IMR-90 (cell line): ENCODE results near the gene RPS16. TPM values are rescaled to one million over a fixed set of nuclear protein-coding genes. Genes with fewer than 3 reads are reported as not detected.

ENCODE experiments used
- ATAC-seq: fragments of 200-7000 bp; cut with Tn5 transposase; 2 replicates; pipeline ENCODE4 v1.9.1; 2020; ENCODE audit warnings: low read depth, mild to moderate bottlenecking, moderate library complexity
- BruUV-seq: library from RNA; stranded (reverse); fragments of 400-500 nt; replicated peaks from 2 replicates; lab custom pipeline; 2021; lab: Mats Ljungman, UMichigan
- CTCF ChIA-PET: fragments of 300-600 bp; formaldehyde crosslinking; extraction: SDS; loops from one replicate; lab custom pipeline; 2021; ENCODE audit warnings: antibody characterized with exemption; lab: Yijun Ruan, JAX
- POLR2A ChIA-PET: fragments of 300-600 bp; sonication (Branson Sonifier 250); formaldehyde crosslinking; loops from one replicate; lab custom pipeline; 2022; ENCODE audit warnings: antibody characterized with exemption; ENCODE audit not compliant: unreplicated experiment; lab: Charles Lee
- DNase-seq: peaks from one replicate; pipeline ENCODE4 v3.0.0; 2013
- H2AFZ ChIP-seq: replicated peaks from 2 replicates; pipeline ENCODE3; 2013; ENCODE audit warnings: low read length, mild to moderate bottlenecking; ENCODE audit not compliant: poor library complexity
- H2AK5ac ChIP-seq: 2 replicates; pipeline ENCODE4 v1.6.1; 2013; ENCODE audit warnings: low read depth, low read length, inconsistent platforms
- H2AK9ac ChIP-seq: replicated peaks from 2 replicates; pipeline ENCODE3; 2013; ENCODE audit warnings: mild to moderate bottlenecking, low read depth, low read length, moderate library complexity; ENCODE audit not compliant: poor library complexity
- H2BK120ac ChIP-seq: 2 replicates; pipeline ENCODE4 v1.6.1; 2013; ENCODE audit warnings: low read depth, low read length, inconsistent platforms
- H2BK15ac ChIP-seq: 3 replicates; pipeline ENCODE4 v1.6.1; 2013; ENCODE audit warnings: low read depth, low read length, inconsistent platforms
- H2BK20ac ChIP-seq: 2 replicates; pipeline ENCODE4 v1.6.1; 2013; ENCODE audit warnings: low read depth, mild to moderate bottlenecking, inconsistent platforms, low read length, moderate library complexity
- H2BK5ac ChIP-seq: 2 replicates; pipeline ENCODE4 v1.6.1; 2013; ENCODE audit warnings: mild to moderate bottlenecking, low read depth, low read length, inconsistent platforms; ENCODE audit not compliant: poor library complexity, severe bottlenecking
- H3K14ac ChIP-seq: replicated peaks from 2 replicates; pipeline ENCODE4 v1.6.1; 2013; ENCODE audit warnings: low read depth, low read length, inconsistent platforms
- H3K18ac ChIP-seq: 2 replicates; pipeline ENCODE4 v1.6.1; 2013; ENCODE audit warnings: low read depth, low read length, control low read depth
- H3K23ac ChIP-seq: 2 replicates; pipeline ENCODE4 v1.6.1; 2013; ENCODE audit warnings: low read depth, low read length, inconsistent platforms
- H3K27ac ChIP-seq: 2 replicates; pipeline ENCODE4 v1.5.1; 2013; ENCODE audit warnings: mild to moderate bottlenecking, control low read depth, low read length; ENCODE audit not compliant: insufficient read depth
- H3K27me3 ChIP-seq: 2 replicates; pipeline ENCODE4 v1.6.1; 2013; ENCODE audit warnings: low read length; ENCODE audit not compliant: control insufficient read depth, insufficient read depth
- H3K36me3 ChIP-seq: 2 replicates; pipeline ENCODE4 v1.6.1; 2013; ENCODE audit warnings: low read length, mixed read lengths; ENCODE audit not compliant: control insufficient read depth, insufficient read depth
- H3K4ac ChIP-seq: 2 replicates; pipeline ENCODE4 v1.6.1; 2013; ENCODE audit warnings: low read depth, low read length, inconsistent platforms
- H3K4me1 ChIP-seq: 2 replicates; pipeline ENCODE4 v1.6.1; 2013; ENCODE audit warnings: low read length, mixed read lengths; ENCODE audit not compliant: control insufficient read depth, insufficient read depth
- H3K4me2 ChIP-seq: 2 replicates; pipeline ENCODE4 v1.6.1; 2013; ENCODE audit warnings: low read depth, mild to moderate bottlenecking, control low read depth, low read length, moderate library complexity
- H3K4me3 ChIP-seq: 2 replicates; pipeline ENCODE4 v1.5.1; 2013; ENCODE audit warnings: low read depth, mild to moderate bottlenecking, control low read depth, low read length, moderate library complexity; ENCODE audit not compliant: insufficient read depth
- H3K56ac ChIP-seq: 2 replicates; pipeline ENCODE4 v1.6.1; 2013; ENCODE audit warnings: low read length, inconsistent platforms; ENCODE audit not compliant: insufficient read depth; ENCODE audit errors: extremely low read depth
- H3K79me1 ChIP-seq, 2 experiments: 2 replicates each; pipeline ENCODE4 v1.6.1; 2013; ENCODE audit warnings: low read length in 2 of 2, inconsistent platforms in 1 of 2, low read depth in 1 of 2
- H3K9ac ChIP-seq: 2 replicates; pipeline ENCODE4 v1.6.1; 2013; ENCODE audit warnings: low read depth, low read length, control low read depth
- H3K9me1 ChIP-seq: 2 replicates; pipeline ENCODE4 v1.6.1; 2013; ENCODE audit warnings: low read length, inconsistent platforms; ENCODE audit not compliant: insufficient read depth
- H3K9me3 ChIP-seq: 2 replicates; pipeline ENCODE4 v1.6.1; 2013; ENCODE audit warnings: low read length; ENCODE audit not compliant: control insufficient read depth, insufficient read depth
- H4K20me1 ChIP-seq: 2 replicates; pipeline ENCODE4 v1.6.1; 2013; ENCODE audit warnings: low read length, inconsistent platforms; ENCODE audit not compliant: insufficient read depth
- H4K5ac ChIP-seq: 2 replicates; pipeline ENCODE4 v1.6.1; 2013; ENCODE audit warnings: mild to moderate bottlenecking, low read depth, low read length, control low read depth
- H4K8ac ChIP-seq, 2 experiments: 2 replicates each; pipeline ENCODE4 v1.6.1; 2013; ENCODE audit warnings: low read depth in 2 of 2, low read length in 2 of 2, control low read depth in 1 of 2, inconsistent platforms in 1 of 2
- H4K91ac ChIP-seq: 2 replicates; pipeline ENCODE4 v1.6.1; 2013; ENCODE audit warnings: low read depth, low read length, inconsistent platforms; ENCODE audit not compliant: insufficient read depth
- BHLHE40 ChIP-seq: fragments of 150-350 bp; IDR thresholded peaks from 2 replicates; pipeline ENCODE4 v1.6.1; 2016; ENCODE audit warnings: mild to moderate bottlenecking, low read depth, low read length
- CEBPB ChIP-seq: IDR thresholded peaks from 2 replicates; pipeline ENCODE4 v1.6.1; 2012; ENCODE audit warnings: low read depth, low read length, improper control_type of control experiment
- CHD1 ChIP-seq: IDR thresholded peaks from 2 replicates; pipeline ENCODE4 v1.6.1; 2012; ENCODE audit warnings: low read depth, low read length, improper control_type of control experiment
- FOS ChIP-seq: fragments of 150-350 bp; IDR thresholded peaks from 2 replicates; pipeline ENCODE4 v1.6.1; 2016; ENCODE audit warnings: low read depth, low read length
- MAFK ChIP-seq: IDR thresholded peaks from 2 replicates; pipeline ENCODE4 v1.6.1; 2012; ENCODE audit warnings: low read depth, low read length, improper control_type of control experiment
- MAZ ChIP-seq: IDR thresholded peaks from 2 replicates; pipeline ENCODE4 v1.6.1; 2012; ENCODE audit warnings: low read depth, mild to moderate bottlenecking, low read length, improper control_type of control experiment, moderate library complexity, borderline replicate concordance
- MXI1 ChIP-seq: IDR thresholded peaks from 2 replicates; pipeline ENCODE4 v1.6.1; 2012; ENCODE audit warnings: low read depth, mild to moderate bottlenecking, low read length, moderate library complexity, borderline replicate concordance
- NFE2L2 ChIP-seq: fragments of 150-350 bp; IDR thresholded peaks from 2 replicates; pipeline ENCODE4 v1.6.1; 2016; ENCODE audit warnings: low read depth, mild to moderate bottlenecking, low read length
- POLR2A ChIP-seq: IDR thresholded peaks from 2 replicates; pipeline ENCODE4 v1.6.1; 2012; ENCODE audit warnings: mild to moderate bottlenecking, low read depth, low read length
- RAD21 ChIP-seq: IDR thresholded peaks from 2 replicates; pipeline ENCODE4 v1.6.1; 2012; ENCODE audit warnings: low read length, improper control_type of control experiment
- RCOR1 ChIP-seq: IDR thresholded peaks from 2 replicates; pipeline ENCODE4 v1.6.1; 2012; ENCODE audit warnings: mild to moderate bottlenecking, low read length, improper control_type of control experiment; ENCODE audit not compliant: insufficient replicate concordance
- SMC3 ChIP-seq: fragments of 150-350 bp; IDR thresholded peaks from 2 replicates; pipeline ENCODE4 v1.6.1; 2016; ENCODE audit warnings: low read depth, mild to moderate bottlenecking, antibody characterized with exemption, low read length, moderate library complexity
- WGBS, 2 experiments: methylation state at CpG; one replicate each; pipeline versions ENCODE4 v1.1.5 to v1.1.7; 2013; ENCODE audit warnings: missing lambda C conversion rate in 2 of 2; ENCODE audit not compliant: insufficient read length in 1 of 2; ENCODE audit errors: extremely low coverage in 2 of 2; 5-methylcytosine and 5-hydroxymethylcytosine counted together
- dilution Hi-C: fragments of 300-500 bp; cut with HindIII; formaldehyde crosslinking; loops from one replicate; pipeline ENCODE4 v1.14.3; 2018; ENCODE audit warnings: low sequenced_read_pairs; ENCODE audit not compliant: unreplicated experiment
- in situ Hi-C: fragments of 300-500 bp; cut with MboI; formaldehyde crosslinking; loops from 3 replicates; pipeline ENCODE4 v1.14.3; 2019; ENCODE audit warnings: low sequenced_read_pairs, inconsistent platforms, mixed read lengths
- intact Hi-C: fragments of 100-400 bp; cut with micrococcal nuclease; formaldehyde crosslinking; loops from 2 replicates; pipeline ENCODE4 v1.10.0; 2022
- polyA plus RNA-seq, 3 experiments: library from polyadenylated mRNA; depleted of rRNA; stranded (reverse); fragments of >200 nt; gene quantifications; 2 replicates each; pipeline ENCODE4 v1.2.3, GENCODE V29; 2012; ENCODE audit warnings: low replicate concordance in 1 of 3
- total RNA-seq: library from RNA; depleted of rRNA; stranded (reverse); fragments of >200 nt; gene quantifications from 2 replicates; pipeline ENCODE4 v1.2.3, GENCODE V29; 2012
- TF ChIP-seq, protein P1 (sequence below): conservative IDR thresholded peaks from 2 replicates; pipeline ENCODE4 v1.5.1; 2012; ENCODE audit warnings: mild to moderate bottlenecking, low read depth, low read length, improper control_type of control experiment
- TF ChIP-seq, protein P2 (sequence below): fragments of 150-350 bp; IDR thresholded peaks from 2 replicates; pipeline ENCODE4 v1.6.1; 2016; ENCODE audit warnings: low read depth, mild to moderate bottlenecking, low read length, moderate library complexity, borderline replicate concordance
- TF ChIP-seq, protein P3 (sequence below): fragments of 150-350 bp; IDR thresholded peaks from 2 replicates; pipeline ENCODE4 v1.6.1; 2017; ENCODE audit warnings: mild to moderate bottlenecking, antibody characterized with exemption, low read length, low read depth

Gene RPS16
- total and polyA plus RNA-seq, 2 of the 4 experiments (the other 2 are of a cell fraction): 320 to 3,500 TPM

DNA sequence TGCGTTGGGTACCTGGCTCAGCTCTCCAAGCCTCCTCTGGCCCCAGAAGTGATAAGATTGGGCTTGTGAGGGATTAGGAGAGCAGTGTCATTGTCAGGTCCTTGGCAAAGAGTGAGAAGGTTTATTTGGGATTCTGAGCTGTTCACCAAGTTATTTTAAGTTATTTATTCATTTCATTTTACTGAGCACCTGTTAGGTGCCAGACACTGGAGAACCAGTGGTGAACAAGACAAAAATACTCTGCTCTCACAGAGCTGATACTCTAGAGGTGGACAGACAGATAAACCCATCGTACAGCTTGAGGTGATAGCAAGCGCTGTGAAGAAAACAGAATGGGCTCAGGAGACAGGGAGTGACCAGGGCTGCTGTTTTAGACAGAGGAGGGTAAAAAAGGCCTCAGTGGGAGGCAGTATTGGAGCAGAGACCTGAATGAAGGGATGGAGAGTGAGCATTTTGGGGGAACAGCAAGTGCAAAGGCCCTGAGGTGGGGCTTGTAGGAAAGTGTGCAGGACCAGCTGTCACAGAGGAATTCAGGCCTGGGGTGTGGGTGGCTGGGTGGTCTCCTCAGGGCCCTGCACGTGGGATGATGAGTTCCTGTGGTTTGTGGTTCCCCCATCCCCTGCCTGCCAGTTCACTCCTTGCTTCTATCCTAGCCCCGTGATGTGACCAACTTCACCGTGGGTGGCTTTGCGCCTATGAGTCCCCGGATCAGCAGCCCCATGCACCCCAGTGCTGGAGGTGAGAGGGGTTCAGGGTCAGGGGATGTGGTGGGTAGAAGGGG lies 36.2 kb upstream of the RPS16 start:
- Histone ChIP-seq H2BK5ac (no peak overlapping the region), H3K56ac (no peak overlapping the region), H2BK120ac (no peak overlapping the region), H2AK5ac (no peak overlapping the region), H3K4me3 (no peak overlapping the region), H4K91ac (no peak overlapping the region), H3K4me1 (no peaks in the 10 kb centered on the region), H3K27ac (no peak overlapping the region), H3K18ac (no peak overlapping the region), H3K27me3 (no peaks in the 10 kb centered on the region), H2AFZ (no peak overlapping the region), H3K9me1 (peaks cover 2% of the 10 kb centered on the region; the same call in 1 of the 2 replicates), H2BK20ac (no peak overlapping the region), H3K14ac (no peak overlapping the region), H3K36me3 (peaks cover 91% of the 10 kb centered on the region), H3K23ac (no peak overlapping the region), H2BK15ac (no peak overlapping the region), H2AK9ac (peak overlapping the region; percentile 66), H4K20me1 (peaks cover 12% of the 10 kb centered on the region), H4K5ac (no peak overlapping the region), H3K4me2 (no peak overlapping the region), H4K8ac (no peak overlapping the region), H3K9ac (no peak overlapping the region), H3K79me1 (peaks cover 13% of the 10 kb centered on the region in 2 experiments; a peak in 3 of 4 replicates), H3K9me3 (no peaks in the 10 kb centered on the region), H3K4ac (no peak overlapping the region)
- ChIA-PET CTCF (interaction anchor here (0.5 kb wide), 1 partner anchor 53 kb away, joined by 4 read pairs; no protein-coding TSS in a partner anchor), POLR2A (no interaction called here)
- in situ Hi-C loops: no loop called here
- intact Hi-C loops: no loop called here
- no TSS peak for BruUV-seq
- ATAC-seq (no peak), DNase-seq (no peak)
- dilution Hi-C loops: no loop called here
- 100% methylated on average over 2 of the region's 8 CpGs; no CpG with 5 or more reads in 1 of the 2 experiments for WGBS, 2 experiments
- TF ChIP-seq SMC3: no peak
- no peak for TF ChIP-seq RCOR1
- no peak for TF ChIP-seq POLR2A
- no peak for TF ChIP-seq MAFK
- no peak for TF ChIP-seq FOS
- no peak for TF ChIP-seq MXI1
- TF ChIP-seq CEBPB: no peak
- no peak for TF ChIP-seq MAZ
- no peak for TF ChIP-seq NFE2L2
- TF ChIP-seq, protein P1, sequence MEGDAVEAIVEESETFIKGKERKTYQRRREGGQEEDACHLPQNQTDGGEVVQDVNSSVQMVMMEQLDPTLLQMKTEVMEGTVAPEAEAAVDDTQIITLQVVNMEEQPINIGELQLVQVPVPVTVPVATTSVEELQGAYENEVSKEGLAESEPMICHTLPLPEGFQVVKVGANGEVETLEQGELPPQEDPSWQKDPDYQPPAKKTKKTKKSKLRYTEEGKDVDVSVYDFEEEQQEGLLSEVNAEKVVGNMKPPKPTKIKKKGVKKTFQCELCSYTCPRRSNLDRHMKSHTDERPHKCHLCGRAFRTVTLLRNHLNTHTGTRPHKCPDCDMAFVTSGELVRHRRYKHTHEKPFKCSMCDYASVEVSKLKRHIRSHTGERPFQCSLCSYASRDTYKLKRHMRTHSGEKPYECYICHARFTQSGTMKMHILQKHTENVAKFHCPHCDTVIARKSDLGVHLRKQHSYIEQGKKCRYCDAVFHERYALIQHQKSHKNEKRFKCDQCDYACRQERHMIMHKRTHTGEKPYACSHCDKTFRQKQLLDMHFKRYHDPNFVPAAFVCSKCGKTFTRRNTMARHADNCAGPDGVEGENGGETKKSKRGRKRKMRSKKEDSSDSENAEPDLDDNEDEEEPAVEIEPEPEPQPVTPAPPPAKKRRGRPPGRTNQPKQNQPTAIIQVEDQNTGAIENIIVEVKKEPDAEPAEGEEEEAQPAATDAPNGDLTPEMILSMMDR: no peak
- no peak for TF ChIP-seq BHLHE40
- TF ChIP-seq, protein P2, sequence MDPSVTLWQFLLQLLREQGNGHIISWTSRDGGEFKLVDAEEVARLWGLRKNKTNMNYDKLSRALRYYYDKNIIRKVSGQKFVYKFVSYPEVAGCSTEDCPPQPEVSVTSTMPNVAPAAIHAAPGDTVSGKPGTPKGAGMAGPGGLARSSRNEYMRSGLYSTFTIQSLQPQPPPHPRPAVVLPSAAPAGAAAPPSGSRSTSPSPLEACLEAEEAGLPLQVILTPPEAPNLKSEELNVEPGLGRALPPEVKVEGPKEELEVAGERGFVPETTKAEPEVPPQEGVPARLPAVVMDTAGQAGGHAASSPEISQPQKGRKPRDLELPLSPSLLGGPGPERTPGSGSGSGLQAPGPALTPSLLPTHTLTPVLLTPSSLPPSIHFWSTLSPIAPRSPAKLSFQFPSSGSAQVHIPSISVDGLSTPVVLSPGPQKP: no peak
- TF ChIP-seq CHD1: no peak
- no peak for TF ChIP-seq RAD21
- TF ChIP-seq, protein P3, sequence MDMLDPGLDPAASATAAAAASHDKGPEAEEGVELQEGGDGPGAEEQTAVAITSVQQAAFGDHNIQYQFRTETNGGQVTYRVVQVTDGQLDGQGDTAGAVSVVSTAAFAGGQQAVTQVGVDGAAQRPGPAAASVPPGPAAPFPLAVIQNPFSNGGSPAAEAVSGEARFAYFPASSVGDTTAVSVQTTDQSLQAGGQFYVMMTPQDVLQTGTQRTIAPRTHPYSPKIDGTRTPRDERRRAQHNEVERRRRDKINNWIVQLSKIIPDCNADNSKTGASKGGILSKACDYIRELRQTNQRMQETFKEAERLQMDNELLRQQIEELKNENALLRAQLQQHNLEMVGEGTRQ: no peak
